Stomach (tissue), 4 donors: ENCODE data around the gene MYBBP1A.

Source experiments
- POLR2A ChIP-seq, 4 donors: fragments of 450-650 bp; IDR thresholded peaks; one replicate each; pipeline ENCODE4 v1.6.1; 2016; ENCODE audit warnings: antibody characterized with exemption in 4 of 4, control low read depth in 2 of 4, mild to moderate bottlenecking in 1 of 4, moderate library complexity in 1 of 4
- POLR2AphosphoS5 ChIP-seq, 3 donors: sonication (generic); formaldehyde crosslinking; IDR thresholded peaks; one replicate each; pipeline ENCODE4 v1.6.1; 2016; ENCODE audit warnings: antibody characterized with exemption in 3 of 3
- TF ChIP-seq, protein P1 (sequence below), 7 experiments: fragments of 450-650 bp in 4 of 7; fragments of 200-600 bp in 3 of 7; sonication (generic) in 3 of 7; IDR thresholded peaks; one replicate each; pipeline ENCODE4 v1.5.1; 2016 to 2019; ENCODE audit warnings: antibody characterized with exemption in 7 of 7, control low read depth in 2 of 7, mild to moderate bottlenecking in 1 of 7

DNA sequence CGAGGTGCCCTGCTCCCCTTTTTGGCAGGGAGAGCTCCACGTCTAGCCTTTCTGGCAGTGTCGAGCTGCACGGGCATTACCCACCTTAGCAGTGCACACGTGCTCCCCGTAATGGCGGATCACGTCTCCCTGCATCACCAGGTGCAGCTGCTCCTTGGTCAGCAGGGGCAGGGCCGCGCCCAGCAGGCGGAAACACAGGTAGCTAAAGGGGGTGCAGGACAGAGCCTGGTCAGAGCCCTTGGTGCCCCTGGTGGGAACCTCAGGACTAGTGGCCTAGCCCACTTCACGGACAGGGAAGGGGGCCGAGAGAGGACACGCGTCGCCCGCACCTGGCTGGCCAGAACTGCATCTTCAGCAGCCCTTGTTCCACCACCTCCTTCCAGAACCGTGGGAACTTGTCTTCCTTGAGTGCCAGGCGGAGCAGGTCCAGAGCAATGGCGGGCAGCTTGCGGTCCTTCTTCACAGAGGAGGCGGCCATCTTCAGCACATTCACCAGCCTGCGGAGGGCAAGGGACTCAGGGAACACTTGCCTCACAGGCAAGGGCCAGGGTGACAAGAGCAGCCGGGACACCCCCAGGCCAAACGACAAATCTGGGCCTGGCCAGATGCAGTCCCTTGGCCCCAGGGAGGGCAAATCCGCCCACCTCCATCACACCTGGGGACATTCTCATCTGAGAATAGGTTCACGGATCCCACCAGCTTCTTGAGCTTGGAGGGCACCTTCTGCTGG, 3.2 kb downstream of the MYBBP1A start:
- TF ChIP-seq POLR2A (IDR thresholded peaks at IDR 0.05): no peak
- TF ChIP-seq, protein P1, sequence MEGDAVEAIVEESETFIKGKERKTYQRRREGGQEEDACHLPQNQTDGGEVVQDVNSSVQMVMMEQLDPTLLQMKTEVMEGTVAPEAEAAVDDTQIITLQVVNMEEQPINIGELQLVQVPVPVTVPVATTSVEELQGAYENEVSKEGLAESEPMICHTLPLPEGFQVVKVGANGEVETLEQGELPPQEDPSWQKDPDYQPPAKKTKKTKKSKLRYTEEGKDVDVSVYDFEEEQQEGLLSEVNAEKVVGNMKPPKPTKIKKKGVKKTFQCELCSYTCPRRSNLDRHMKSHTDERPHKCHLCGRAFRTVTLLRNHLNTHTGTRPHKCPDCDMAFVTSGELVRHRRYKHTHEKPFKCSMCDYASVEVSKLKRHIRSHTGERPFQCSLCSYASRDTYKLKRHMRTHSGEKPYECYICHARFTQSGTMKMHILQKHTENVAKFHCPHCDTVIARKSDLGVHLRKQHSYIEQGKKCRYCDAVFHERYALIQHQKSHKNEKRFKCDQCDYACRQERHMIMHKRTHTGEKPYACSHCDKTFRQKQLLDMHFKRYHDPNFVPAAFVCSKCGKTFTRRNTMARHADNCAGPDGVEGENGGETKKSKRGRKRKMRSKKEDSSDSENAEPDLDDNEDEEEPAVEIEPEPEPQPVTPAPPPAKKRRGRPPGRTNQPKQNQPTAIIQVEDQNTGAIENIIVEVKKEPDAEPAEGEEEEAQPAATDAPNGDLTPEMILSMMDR (IDR thresholded peaks at IDR 0.05): no peak
- TF ChIP-seq POLR2AphosphoS5 (IDR thresholded peaks at IDR 0.05): no peak
